ENCODE measurements around the gene ARID3A. TPM values are rescaled to one million over a fixed set of nuclear protein-coding genes. Genes with fewer than 3 reads are reported as not detected.
"Not testable (repeated sequence)": the region's sequence is repeated elsewhere in the genome, so short reads cannot be mapped to it uniquely, and the experiment has no call there.

The ARID3A gene
- total RNA-seq, 1 donor from 2014 or later: 5.0 TPM

DNA sequence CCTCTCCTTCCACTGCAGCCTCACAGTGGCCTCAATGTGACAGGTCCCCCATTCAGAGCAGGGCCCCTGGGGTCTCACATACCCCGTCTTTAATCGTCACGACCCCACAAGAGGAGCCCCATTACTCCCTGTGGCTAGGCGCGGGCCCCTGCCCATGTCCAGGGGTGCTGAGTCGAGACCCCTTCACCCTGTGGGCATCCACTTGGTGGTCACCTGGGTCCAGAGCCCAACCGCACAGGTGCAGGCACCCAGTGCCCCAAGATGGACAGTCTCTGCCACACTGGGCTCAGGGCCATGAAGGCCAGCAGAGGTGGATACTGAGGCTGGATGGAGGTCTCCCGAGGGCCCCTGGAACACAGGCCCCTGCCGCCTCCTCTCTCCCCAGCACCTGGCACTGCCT is 92.1 kb downstream of the ARID3A start:
- intact Hi-C loops (cut with DNase I): no loop called here
- DNase-seq (no peak), ATAC-seq (ENCODE audit: poor library complexity) (no peak)

- DNase-seq (no peak), ATAC-seq (ENCODE audit: poor library complexity) (no peak)
- intact Hi-C loops (cut with DNase I): no loop called here
Observed at GRCh38 chr19:1018393-1018792, 92.6 kb downstream of the ARID3A start.

DNA sequence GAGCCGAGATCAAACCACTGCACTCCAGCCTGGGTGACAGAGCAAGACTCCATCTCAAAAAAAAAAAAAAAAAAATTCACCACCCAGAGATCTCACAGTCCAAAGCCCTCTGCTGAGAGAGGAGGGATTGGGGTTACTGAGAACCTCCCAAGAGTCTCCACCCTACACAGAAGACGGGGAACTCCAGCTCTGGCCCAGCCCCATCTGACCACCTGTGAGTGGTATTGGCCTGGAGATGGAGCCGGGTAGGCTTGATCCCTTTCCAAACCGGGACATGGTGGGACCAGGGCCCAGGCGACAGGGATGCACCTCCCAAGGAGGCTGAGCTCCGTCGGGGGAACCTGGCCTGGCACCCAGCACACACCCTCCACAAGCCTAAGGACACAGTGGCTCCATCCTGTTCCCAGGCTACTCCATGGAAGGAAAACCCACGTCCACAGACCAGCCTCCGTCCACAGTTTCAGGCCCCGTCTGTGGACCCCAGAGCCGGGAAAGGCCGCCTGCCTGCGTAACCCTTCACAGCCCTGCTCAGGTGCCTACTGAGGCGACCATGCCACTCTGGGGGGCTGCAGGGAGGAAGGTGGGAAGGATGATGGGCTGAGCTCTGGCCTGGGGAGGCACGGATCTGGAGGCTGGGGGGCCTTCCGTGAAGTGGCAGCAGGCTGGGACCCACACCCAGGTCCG is 93.2 kb downstream of the ARID3A start:
- DNase-seq (no peak), ATAC-seq (ENCODE audit: poor library complexity) (no peak)
- intact Hi-C loops (cut with DNase I): no loop called here

DNA sequence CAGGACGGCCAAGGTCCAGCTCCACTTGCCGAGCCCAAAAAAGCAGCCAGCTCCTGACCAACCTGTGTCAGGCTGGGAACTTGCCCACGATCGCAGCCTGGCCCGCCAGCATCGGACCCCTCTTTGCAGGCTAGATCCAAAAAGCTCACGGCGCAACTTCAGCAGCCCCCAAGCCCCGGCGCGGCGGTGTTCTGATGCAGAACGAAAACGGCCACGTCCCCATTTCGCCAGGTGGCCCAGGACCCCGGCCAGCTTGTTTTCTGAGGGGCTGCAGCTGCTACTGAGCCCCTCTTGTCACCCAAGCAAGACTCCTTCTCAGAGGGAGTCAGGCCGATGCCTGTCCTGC is 93.8 kb downstream of the ARID3A start:
- DNase-seq: no peak
- intact Hi-C loops (cut with DNase I): no loop called here

GRCh38 chr19:1019980-1020867 is 94.4 kb downstream of the ARID3A start:
- intact Hi-C loops (cut with DNase I): loop anchor here (5.0 to 10.0 kb wide), 2 partner anchors 82 to 215 kb away; partner anchors contain the start of genes CBARP and GPX4
- ATAC-seq (ENCODE audit: poor library complexity) (no peak), DNase-seq (peak; percentile 67)

More for the DNA sequence above, 93.8 kb downstream of the ARID3A start:
- no peak for ATAC-seq (ENCODE audit: poor library complexity)

GRCh38 chr19:1020868-1021425 is 95.1 kb downstream of the ARID3A start, which contains the start of gene TMEM259:
Gene TMEM259 (minus strand): TSS chr19:1021123. CDS start chr19:1020996, 127 bp downstream.
- intact Hi-C loops (cut with DNase I): loop anchor here (5.0 to 10.0 kb wide), 2 partner anchors 81 to 214 kb away; partner anchors contain the start of genes CBARP and GPX4
- ATAC-seq (ENCODE audit: poor library complexity): peak; percentile 92
- DNase-seq: peak; percentile 99

- ATAC-seq (ENCODE audit: poor library complexity); DNase-seq: not testable (repeated sequence)
- intact Hi-C loops (cut with DNase I): loop anchor here (5.0 to 10.0 kb wide), 2 partner anchors 78 to 211 kb away; partner anchors contain the start of genes CBARP and GPX4
Observed at GRCh38 chr19:1023883-1024188, 98.0 kb downstream of the ARID3A start.

GRCh38 chr19:1025080-1025479 is 99.2 kb downstream of the ARID3A start:
- ATAC-seq (ENCODE audit: poor library complexity); DNase-seq: not testable (repeated sequence)
- intact Hi-C loops (cut with DNase I): loop anchor here (10.0 kb wide), 1 partner anchor 210 kb away; the partner anchor contains the start of gene CBARP

Other genes with a start within 250 kb of the ARID3A start
- gene FSTL3, start 249.6 kb upstream of the ARID3A start, total RNA-seq: 27.4 TPM
- gene PRSS57, start 230.6 kb upstream of the ARID3A start, total RNA-seq: not detected
- gene PALM, start 217.1 kb upstream of the ARID3A start, total RNA-seq: 32.9 TPM
- not detected for gene MISP, start 174.9 kb upstream of the ARID3A start, total RNA-seq
- gene PTBP1, start 128.6 kb upstream of the ARID3A start, total RNA-seq: 56.0 TPM
- not detected for gene PLPPR3, start 104.1 kb upstream of the ARID3A start, total RNA-seq
- not detected for gene AZU1, start 98.2 kb upstream of the ARID3A start, total RNA-seq
- not detected for gene PRTN3, start 85.0 kb upstream of the ARID3A start, total RNA-seq
- 1.3 TPM for gene ELANE, start 73.7 kb upstream of the ARID3A start, total RNA-seq
- gene CFD, start 66.4 kb upstream of the ARID3A start, total RNA-seq: 477 TPM
- gene MED16, start 32.8 kb upstream of the ARID3A start, total RNA-seq: 19.1 TPM
- gene RNU6-9, start 32.6 kb upstream of the ARID3A start, total RNA-seq: not detected
- gene R3HDM4, start 12.8 kb upstream of the ARID3A start, total RNA-seq: 20.3 TPM
- gene KISS1R, start 8.7 kb upstream of the ARID3A start, total RNA-seq: not detected
- 18.6 TPM for gene WDR18, start 58.3 kb downstream of the ARID3A start, total RNA-seq
- gene GRIN3B, start 74.4 kb downstream of the ARID3A start, total RNA-seq: not detected
- 109 TPM for gene TMEM259, start 95.1 kb downstream of the ARID3A start, total RNA-seq
- not detected for gene RNU6-2, start 95.5 kb downstream of the ARID3A start, total RNA-seq
- 69.8 TPM for gene CNN2, start 100.6 kb downstream of the ARID3A start, total RNA-seq
- 5.2 TPM for gene ABCA7, start 114.1 kb downstream of the ARID3A start, total RNA-seq
- 5.1 TPM for gene ARHGAP45, start 141.1 kb downstream of the ARID3A start, total RNA-seq
- 146 TPM for gene POLR2E, start 169.3 kb downstream of the ARID3A start, total RNA-seq
- gene GPX4, start 178.0 kb downstream of the ARID3A start, total RNA-seq: 345 TPM
- gene SBNO2, start 248.2 kb downstream of the ARID3A start, total RNA-seq: 15.1 TPM

Measured in Right ventricle myocardium superior (tissue), 1 donor.